Suppressor macrophage (primary cell): Measurements from ENCODE around the gene SMAD5.
A peak's percentile ranks its signal among the peaks of the same experiment; 100 is the strongest.

Experiments used
- DNase-seq, 4 experiments: peaks; one replicate each; pipeline ENCODE4 v3.0.0-alpha.2; 2020 to 2022

The SMAD5 gene

DNA sequence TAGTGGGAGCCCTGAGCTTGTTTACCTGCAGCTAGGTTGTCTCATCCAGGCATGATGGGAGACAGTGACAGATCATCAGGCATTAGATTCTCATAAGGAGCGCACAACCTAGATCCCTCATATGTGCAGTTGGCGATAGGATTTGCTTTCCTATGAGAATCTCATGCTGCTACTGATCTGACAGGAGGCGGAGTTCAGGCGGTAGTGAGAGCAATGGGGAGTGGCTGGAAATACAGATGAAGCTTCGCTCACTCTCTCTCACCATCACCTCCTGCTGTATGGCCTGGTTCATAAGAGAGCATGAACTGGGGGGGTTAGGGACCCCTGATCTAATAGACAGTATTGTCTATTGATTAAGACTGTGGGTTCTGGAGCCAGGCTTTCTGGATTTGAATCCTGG is 24.9 kb downstream of the SMAD5 start:
- no peak for DNase-seq

GRCh38 chr5:136159457-136159856 is 26.8 kb downstream of the SMAD5 start:
- no peak for DNase-seq

- no peak for DNase-seq
These were observed 29.4 kb downstream of the SMAD5 start for GRCh38 chr5:136162008-136162407.

DNA sequence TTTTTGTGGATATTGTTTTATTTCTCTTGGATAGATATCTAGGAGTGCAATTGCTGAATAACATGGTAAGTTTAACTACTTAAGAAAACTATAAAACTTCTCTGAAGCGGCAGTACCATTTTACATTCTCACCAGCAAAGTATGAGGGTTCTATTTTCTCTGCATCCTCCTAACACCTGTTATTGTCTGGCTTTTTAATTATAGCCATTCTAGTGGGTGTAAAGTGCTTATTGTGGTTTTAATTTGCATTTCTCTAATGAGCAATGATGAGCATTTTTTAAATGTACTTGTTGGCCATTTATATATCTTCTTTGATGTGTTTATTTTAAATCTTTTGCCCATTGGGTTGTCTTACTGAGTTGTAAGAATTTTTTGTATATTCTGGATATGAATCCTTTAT is 31.6 kb downstream of the SMAD5 start:
- no peak for DNase-seq

GRCh38 chr5:136166909-136167308 is 34.3 kb downstream of the SMAD5 start:
- DNase-seq: peak in 2 of 4 experiments; percentile 10 to 23

- no peak for DNase-seq
These were observed 36.6 kb downstream of the SMAD5 start for GRCh38 chr5:136169218-136169617.

- peak; percentile 19 to 63 (median 42) for DNase-seq
These were observed 41.5 kb downstream of the SMAD5 start for GRCh38 chr5:136174021-136174659.

DNA sequence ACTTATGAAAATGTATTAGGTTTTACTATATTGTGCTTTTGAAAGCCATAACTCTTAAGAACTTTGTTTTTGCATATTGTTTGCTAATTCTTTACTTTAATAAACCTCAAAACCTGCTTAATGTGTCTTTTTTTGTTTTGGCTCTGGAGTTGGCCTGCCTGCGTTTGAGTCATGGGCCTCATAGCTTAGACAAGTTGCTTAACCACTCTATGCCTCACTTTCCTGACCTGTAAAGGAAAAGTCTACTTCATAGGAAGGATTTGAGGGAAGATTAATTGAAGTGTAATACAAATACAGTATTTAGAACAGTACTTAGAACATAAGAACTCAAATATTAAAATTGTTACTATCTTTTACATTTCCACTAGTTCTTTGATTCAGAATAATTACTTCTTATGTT is 50.0 kb downstream of the SMAD5 start:
- no peak for DNase-seq

GRCh38 chr5:136185974-136186665 is 53.5 kb downstream of the SMAD5 start:
- no peak for DNase-seq

- DNase-seq: no peak
These were observed 54.2 kb downstream of the SMAD5 start for GRCh38 chr5:136186796-136187195.

GRCh38 chr5:136188859-136189258 is 56.2 kb downstream of the SMAD5 start:
- no peak for DNase-seq

GRCh38 chr5:136190091-136190720 is 57.6 kb downstream of the SMAD5 start:
- DNase-seq: no peak

DNA sequence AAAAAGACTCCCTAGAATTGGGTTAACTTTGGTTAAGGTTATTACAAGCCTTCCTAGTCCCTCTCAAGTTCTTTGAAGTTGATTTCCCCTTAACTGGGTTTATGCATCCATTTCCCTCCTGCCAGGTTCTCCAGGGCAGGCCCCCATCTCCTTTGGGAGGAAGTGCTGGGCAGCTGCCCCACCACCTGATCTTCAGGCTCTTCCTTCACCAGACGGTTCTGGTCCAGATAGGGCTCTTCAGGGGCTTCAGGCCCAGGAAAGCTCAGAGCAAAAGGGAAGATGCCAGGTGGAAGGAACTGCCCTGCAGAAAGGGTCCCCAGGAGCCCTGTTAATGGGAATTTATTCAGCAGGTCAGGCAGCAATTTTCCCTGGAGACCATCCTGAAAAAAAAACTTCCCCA is 58.3 kb downstream of the SMAD5 start:
- DNase-seq: no peak

- peak; percentile 28 to 63 (median 53) for DNase-seq
These were observed 58.8 kb downstream of the SMAD5 start for GRCh38 chr5:136191304-136192014.

DNA sequence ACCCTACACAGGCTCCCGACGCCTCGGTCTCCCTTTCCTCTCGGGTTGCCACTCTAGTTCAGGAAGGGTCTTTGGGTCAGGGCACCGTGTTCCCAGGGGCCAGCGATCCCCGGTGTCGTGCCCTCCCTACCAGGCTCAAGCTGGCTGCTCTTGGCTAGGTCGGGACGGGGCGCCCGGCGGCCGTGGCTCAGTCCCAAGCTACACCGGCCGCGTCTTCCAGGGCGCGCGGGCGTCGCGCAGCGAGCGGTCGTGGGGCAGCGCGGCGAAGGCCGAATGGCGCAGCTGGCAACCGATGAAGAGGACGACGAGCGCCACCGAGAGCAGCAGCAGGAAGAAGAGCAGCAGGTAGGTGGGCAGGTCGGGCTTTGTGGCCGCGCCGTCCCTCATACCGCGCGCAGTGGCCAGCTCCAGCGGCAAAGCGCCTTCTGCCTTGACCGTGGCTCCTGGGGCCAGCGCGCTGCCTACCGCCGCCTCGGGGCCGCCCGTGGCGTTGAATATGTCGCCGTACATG is 59.4 kb downstream of the SMAD5 start:
- DNase-seq: peak in 2 of 4 experiments; percentile 14 to 26

DNA sequence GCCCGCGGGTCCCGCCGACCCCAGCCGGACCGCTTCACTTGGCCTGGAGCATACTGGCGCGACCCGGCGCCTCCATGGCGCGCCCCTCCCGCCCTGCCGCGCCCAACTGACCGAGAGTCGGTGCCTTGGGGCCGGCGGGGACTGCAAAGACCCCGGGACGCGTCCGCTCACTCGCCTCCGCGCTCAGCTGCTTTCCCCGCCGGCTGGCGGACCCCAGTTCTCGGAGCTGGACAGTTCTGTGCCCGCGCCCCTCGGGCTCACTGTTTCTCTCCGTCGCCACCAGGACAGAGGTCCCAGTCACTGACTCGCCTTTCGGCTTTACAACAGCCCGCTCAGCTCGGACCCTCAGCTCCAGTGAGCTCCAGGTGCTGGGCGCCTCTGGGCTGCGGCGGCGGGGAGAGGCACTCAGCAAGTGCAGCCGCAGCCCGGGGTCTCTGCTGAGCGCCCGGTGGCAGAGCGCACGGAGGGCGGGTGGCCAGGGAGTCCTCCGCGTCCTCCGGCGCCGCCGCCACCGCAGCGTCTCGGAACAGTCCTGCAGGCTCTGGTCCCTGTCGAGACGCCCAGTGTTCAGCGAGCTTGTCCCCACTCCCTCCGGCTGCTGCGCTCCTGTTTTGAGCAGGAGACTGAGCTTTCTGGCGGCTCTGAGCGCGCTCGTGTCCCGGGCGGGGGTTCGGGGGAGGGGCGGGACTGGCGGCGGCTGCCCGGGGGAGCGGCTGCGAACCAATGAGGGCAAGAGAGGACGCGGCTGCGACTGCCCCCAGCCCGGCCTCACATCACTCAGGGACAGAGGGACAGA is 60.1 kb downstream of the SMAD5 start, which contains the start of gene SMIM32:
TSS of gene SMIM32 (minus strand) at position 637 of the 796 bp plus-strand sequence. CDS start 638 bp downstream, outside the sequence.
- DNase-seq: peak in 2 of 4 experiments; percentile 10 to 12

GRCh38 chr5:136193322-136193935 is 60.8 kb downstream of the SMAD5 start:
- DNase-seq: no peak

- no peak for DNase-seq
These were observed 61.9 kb downstream of the SMAD5 start for GRCh38 chr5:136194576-136194975.

DNA sequence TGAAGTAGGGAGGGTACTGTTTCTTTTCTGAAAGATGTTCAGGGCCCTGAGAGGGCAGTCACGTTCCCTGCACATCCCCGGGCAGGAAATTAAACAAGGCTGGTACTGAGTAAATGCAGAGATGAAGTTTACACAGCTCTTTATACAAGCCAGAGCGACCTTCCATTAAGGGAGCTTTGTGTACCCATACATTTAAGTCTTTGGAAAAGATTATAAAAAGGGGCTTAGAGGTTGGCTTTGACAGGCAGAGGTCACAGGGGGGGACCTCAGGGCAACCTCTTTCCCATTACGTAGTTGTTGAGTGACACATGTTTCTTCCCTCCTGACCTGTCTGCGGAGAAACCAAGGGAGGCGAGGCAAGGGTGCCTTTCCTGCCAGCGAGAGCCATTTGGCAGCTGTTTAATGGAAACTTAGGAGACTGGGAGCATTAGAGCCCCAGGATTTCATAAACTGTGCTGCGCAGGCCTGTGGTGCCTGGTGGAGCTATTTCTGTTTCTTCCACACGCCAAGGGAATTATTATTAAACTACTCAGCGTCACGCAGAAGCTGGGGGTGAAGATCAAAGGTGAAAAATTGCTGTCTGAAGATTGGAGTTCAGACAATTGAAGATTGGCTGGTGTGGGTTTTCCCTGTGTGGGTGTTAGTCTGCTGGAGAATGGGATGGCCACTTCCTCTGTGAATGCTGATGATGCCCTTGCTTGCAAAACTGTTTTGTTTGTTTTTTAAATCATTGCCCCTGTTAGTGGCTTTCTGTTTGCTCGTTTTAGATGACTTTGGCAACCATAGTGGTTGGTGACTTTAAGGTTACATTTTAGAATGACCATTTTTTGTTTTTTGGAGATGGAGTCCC is 63.6 kb downstream of the SMAD5 start:
- peak in 3 of 4 experiments; percentile 14 to 22 (median 22) for DNase-seq

GRCh38 chr5:136197462-136198142 is 65.0 kb downstream of the SMAD5 start:
- no peak for DNase-seq
